Measurements from ENCODE around the gene SH3GL1.

DNA sequence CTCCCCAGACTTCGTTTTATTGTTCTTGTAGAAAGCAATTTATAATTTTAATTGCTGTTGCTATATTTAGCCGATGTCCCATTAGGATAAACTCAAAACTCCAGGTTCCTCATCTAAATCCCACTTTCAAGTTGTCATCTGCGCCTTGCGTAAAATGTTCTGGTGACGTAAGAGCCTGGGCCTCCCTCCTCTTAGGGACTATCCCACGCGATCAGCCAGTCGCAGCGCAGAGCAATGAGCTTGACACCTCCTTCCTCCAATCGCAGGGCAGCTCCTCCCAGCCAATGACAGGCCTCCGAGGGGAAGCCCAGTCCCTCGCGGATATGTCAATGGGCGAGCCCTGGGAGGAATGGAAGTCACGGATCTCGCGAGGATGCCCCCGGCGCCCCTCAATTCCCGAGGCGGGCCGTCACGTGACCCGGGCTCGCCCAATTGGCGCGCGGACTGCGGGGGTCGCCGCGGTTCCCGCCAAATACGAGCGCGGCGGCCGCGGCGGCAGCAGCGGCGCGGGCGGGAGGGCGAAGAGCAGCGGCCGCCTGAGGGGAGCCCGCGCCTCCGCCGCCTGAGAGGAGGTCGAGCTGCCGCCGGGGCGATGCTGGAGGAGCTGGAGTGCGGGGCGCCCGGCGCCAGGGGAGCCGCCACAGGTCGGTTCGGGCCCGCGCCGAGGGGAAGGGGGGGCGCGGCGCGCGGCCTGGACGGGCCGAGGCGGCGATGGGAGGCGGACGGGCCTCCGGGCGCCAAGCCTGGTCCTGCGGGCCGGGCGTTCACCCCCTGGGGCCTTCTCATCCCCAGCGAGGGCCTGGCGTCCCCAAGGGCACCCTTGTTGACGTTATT, 2.0 kb upstream of the SH3GL1 start, which contains the start of gene CHAF1A:
- TF ChIP-seq ZFP30 (CRISPR knock-in tag; IDR thresholded peaks at IDR 0.05), result no peak
- no peak for TF ChIP-seq ZFP3 (CRISPR knock-in tag; IDR thresholded peaks at IDR 0.05)
- no peak for TF ChIP-seq RARB (CRISPR knock-in tag; IDR thresholded peaks at IDR 0.05)
- TF ChIP-seq ISL1 (CRISPR knock-in tag; IDR thresholded peaks at IDR 0.05), result no peak
- TF ChIP-seq PPARA (CRISPR knock-in tag; IDR thresholded peaks at IDR 0.05; ENCODE audit: borderline replicate concordance), result no peak
- TF ChIP-seq, protein P1, sequence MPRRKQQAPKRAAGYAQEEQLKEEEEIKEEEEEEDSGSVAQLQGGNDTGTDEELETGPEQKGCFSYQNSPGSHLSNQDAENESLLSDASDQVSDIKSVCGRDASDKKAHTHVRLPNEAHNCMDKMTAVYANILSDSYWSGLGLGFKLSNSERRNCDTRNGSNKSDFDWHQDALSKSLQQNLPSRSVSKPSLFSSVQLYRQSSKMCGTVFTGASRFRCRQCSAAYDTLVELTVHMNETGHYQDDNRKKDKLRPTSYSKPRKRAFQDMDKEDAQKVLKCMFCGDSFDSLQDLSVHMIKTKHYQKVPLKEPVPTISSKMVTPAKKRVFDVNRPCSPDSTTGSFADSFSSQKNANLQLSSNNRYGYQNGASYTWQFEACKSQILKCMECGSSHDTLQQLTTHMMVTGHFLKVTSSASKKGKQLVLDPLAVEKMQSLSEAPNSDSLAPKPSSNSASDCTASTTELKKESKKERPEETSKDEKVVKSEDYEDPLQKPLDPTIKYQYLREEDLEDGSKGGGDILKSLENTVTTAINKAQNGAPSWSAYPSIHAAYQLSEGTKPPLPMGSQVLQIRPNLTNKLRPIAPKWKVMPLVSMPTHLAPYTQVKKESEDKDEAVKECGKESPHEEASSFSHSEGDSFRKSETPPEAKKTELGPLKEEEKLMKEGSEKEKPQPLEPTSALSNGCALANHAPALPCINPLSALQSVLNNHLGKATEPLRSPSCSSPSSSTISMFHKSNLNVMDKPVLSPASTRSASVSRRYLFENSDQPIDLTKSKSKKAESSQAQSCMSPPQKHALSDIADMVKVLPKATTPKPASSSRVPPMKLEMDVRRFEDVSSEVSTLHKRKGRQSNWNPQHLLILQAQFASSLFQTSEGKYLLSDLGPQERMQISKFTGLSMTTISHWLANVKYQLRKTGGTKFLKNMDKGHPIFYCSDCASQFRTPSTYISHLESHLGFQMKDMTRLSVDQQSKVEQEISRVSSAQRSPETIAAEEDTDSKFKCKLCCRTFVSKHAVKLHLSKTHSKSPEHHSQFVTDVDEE (CRISPR knock-in tag; IDR thresholded peaks at IDR 0.05), result no peak
- no peak for TF ChIP-seq TCF4 (CRISPR knock-in tag; IDR thresholded peaks at IDR 0.05; ENCODE audit: borderline replicate concordance)
- TF ChIP-seq, protein P2, sequence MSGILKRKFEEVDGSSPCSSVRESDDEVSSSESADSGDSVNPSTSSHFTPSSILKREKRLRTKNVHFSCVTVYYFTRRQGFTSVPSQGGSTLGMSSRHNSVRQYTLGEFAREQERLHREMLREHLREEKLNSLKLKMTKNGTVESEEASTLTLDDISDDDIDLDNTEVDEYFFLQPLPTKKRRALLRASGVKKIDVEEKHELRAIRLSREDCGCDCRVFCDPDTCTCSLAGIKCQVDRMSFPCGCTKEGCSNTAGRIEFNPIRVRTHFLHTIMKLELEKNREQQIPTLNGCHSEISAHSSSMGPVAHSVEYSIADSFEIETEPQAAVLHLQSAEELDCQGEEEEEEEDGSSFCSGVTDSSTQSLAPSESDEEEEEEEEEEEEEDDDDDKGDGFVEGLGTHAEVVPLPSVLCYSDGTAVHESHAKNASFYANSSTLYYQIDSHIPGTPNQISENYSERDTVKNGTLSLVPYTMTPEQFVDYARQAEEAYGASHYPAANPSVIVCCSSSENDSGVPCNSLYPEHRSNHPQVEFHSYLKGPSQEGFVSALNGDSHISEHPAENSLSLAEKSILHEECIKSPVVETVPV (CRISPR knock-in tag; IDR thresholded peaks at IDR 0.05), result no peak

Measured in SK-N-SH treated with all-trans-retinoic acid at 6 μM for 48 hours (cell line).